Stimulated activated CD4-positive, alpha-beta T cell treated with anti-CD3 and anti-CD28 coated beads, Interleukin-12 subunit alpha, Interleukin-12 subunit beta, amount 100 ng/mL, for 48 hours (primary cell): ENCODE data around the gene PCDHGA3.
"Not testable (repeated sequence)": the region's sequence is repeated elsewhere in the genome, so short reads cannot be mapped to it uniquely, and the experiment has no call there.

Source experiments
- DNase-seq, 3 donors: peaks; one replicate each; pipeline ENCODE4 v3.0.0-alpha.2; 2020; ENCODE audit warnings: low read depth in 2 of 3, low spot score in 1 of 3

Gene PCDHGA3

DNA sequence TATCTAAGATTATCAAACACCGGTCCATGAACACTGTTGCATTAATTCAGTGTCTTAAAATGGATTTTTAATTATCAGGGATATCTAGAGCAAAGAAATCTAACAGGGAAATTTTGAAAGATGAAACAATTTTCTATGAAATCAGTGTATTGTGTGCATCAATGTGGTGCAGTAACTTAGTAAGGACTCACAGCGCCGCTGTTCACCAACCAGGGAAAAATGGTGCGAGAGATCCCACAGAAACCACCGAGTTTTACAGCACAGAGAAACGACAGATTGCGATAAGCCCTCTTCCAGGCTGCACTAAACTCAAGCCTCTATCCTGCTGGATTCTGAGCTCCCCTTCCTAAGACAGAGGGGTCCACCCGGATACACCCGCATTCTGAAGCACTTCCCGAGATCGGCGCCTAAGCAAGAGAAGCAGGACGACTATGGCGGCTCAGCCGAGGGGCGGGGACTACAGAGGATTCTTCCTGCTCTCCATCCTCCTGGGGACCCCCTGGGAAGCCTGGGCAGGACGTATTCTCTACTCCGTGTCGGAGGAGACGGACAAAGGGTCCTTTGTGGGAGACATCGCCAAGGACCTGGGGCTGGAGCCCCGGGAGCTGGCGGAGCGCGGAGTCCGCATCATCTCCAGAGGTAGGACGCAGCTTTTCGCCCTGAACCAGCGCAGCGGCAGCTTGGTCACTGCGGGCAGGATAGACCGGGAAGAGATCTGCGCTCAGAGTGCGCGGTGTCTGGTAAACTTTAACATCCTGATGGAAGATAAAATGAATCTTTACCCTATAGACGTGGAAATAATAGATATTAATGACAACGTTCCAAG is 39.1 kb downstream of the PCDHGA3 start, which contains the start of gene PCDHGA7:
Gene PCDHGA7, plus strand, starts transcription at position 274 of the 826 bp plus-strand sequence. Its CDS starts 158 bp downstream, at position 432.
- DNase-seq: no peak

DNA sequence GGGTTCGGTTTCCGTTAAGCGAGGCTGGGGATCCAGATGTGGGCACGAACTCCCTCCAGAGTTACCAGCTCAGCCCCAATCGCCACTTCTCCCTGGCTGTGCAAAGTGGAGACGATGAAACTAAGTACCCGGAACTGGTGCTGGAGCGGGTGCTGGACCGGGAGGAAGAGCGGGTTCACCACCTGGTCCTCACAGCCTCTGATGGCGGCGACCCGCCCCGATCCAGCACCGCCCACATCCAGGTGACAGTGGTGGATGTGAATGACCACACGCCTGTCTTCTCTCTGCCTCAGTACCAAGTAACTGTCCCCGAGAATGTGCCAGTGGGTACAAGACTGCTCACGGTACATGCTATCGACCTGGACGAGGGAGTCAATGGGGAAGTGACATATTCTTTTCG is 39.7 kb downstream of the PCDHGA3 start:
- DNase-seq: no peak

DNA sequence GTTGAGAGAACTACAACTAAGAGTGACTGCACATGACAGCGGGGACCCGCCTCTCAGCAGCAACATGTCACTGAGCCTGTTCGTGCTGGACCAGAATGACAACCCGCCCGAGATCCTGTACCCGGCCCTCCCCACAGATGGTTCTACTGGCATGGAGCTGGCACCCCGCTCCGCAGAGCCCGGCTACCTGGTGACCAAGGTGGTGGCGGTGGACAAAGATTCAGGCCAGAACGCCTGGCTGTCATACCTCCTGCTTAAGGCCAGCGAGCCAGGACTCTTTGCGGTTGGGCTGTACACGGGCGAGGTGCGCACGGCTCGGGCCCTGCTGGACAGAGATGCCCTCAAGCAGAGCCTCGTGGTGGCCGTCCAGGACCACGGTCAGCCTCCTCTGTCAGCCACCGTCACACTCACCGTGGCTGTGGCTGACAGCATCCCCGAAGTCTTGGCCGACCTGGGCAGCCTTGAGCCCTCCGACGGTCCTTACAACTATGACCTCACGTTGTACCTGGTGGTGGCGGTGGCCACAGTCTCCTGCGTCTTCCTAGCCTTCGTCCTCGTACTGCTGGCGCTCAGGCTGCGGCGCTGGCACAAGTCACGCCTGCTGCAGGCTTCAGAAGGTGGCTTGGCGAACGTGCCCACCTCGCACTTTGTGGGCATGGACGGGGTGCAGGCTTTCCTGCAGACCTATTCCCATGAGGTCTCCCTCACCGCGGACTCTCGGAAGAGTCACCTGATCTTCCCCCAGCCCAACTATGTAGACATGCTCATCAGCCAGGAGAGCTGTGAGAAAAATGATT is 41.0 kb downstream of the PCDHGA3 start:
- DNase-seq: no peak

DNA sequence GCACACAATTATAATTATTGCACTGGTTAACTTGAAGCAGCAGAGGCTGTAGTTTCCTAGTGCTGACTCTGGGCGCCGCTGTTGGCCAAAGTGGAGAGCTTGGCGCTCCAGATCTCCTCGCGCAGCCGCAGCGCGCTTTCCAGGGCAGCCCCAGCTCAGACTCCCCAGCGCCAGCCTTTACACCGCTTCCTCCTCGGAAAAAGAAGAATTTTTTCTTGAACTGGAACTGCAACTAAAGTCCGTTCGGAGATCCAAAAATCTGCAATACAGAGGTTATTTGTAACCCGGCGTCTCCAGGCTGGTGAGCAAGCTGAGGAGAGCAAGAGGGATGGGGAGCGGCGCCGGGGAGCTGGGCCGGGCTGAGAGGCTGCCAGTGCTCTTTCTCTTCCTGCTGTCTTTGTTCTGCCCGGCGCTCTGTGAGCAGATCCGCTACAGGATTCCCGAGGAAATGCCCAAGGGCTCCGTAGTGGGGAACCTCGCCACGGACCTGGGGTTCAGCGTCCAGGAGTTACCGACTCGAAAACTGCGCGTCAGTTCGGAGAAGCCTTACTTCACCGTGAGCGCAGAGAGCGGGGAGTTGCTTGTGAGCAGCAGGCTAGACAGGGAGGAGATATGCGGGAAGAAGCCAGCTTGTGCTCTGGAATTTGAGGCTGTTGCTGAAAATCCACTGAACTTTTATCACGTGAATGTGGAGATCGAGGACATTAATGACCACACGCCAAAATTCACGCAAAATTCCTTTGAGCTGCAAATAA is 44.1 kb downstream of the PCDHGA3 start, which contains the start of gene PCDHGB4:
Gene PCDHGB4, plus strand, starts transcription at position 142 of the 755 bp plus-strand sequence. Its CDS starts 187 bp downstream, at position 329.
- not testable (repeated sequence) for DNase-seq

DNA sequence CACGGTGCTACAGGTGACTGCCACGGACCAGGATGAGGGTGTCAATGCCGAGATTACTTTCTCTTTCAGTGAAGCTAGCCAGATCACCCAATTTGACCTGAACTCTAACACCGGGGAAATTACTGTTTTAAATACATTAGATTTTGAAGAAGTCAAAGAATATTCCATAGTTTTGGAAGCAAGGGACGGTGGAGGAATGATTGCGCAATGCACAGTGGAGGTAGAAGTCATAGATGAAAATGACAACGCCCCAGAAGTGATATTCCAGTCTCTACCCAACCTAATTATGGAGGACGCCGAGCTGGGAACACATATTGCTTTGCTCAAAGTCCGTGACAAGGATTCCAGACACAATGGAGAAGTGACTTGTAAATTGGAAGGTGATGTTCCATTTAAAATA is 45.0 kb downstream of the PCDHGA3 start:
- DNase-seq: no peak

DNA sequence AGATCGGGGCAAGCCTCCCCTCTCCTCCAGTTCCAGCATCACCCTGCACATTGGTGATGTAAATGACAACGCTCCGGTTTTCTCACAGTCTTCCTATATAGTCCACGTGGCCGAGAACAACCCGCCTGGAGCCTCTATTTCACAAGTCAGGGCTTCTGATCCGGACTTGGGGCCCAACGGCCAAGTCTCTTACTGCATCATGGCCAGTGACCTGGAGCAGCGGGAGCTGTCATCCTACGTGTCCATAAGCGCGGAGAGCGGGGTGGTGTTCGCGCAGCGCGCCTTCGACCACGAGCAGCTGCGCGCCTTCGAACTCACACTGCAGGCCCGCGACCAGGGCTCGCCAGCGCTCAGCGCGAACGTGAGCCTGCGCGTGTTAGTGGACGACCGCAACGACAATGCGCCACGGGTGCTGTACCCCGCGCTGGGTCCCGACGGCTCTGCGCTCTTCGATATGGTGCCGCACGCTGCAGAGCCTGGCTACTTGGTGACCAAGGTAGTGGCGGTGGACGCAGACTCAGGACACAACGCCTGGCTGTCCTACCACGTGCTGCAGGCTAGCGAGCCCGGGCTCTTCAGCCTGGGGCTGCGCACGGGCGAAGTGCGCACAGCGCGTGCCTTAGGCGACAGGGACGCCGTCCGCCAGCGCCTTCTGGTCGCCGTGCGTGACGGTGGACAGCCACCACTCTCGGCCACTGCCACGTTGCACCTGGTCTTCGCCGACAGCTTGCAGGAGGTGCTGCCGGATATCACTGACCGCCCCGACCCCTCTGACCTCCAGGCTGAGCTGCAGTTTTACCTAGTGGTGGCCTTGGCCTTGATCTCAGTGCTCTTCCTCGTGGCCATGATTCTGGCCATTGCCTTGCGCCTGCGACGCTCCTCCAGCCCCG is 45.8 kb downstream of the PCDHGA3 start:
- no peak for DNase-seq

DNA sequence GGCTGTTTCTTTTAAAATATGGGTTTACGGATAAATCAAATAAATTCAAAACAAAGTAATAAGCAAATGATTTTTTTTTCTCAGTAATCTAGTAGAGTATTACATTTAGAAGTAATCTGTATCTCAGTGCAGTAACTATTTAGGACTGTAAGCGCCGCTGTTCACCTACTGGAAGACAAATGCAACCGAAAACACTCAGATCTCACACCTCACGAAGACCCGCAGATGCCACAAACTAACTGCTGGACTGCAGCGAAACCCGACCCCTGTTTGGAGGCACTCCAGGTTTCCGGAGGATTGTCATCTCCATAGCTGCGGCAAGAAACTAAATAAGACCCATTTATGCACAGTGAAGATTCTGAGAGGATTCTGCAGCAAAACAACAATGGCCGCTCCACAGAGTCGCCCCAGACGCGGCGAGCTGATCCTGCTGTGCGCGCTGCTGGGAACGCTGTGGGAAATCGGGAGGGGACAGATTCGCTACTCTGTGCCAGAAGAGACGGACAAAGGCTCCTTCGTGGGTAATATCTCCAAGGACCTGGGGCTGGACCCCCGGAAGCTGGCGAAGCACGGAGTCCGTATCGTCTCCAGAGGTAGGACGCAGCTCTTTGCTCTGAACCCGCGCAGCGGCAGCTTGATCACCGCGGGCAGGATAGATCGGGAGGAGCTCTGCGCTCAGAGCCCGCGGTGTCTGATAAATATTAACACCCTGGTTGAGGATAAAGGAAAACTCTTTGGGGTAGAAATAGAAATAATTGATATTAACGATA is 49.0 kb downstream of the PCDHGA3 start, which contains the start of gene PCDHGA8:
Gene PCDHGA8, plus strand, starts transcription at position 205 of the 770 bp plus-strand sequence. Its CDS starts 181 bp downstream, at position 386.
- DNase-seq: no peak

DNA sequence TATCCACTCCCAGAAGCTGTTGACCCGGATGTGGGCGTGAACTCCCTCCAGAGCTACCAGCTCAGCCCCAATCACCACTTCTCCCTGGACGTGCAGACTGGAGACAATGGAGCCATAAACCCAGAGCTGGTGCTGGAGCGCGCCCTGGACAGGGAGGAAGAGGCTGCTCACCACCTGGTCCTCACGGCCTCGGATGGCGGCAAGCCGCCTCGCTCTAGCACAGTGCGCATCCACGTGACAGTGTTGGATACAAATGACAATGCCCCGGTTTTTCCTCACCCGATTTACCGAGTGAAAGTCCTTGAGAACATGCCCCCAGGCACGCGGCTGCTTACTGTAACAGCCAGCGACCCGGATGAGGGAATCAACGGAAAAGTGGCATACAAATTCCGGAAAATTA is 49.6 kb downstream of the PCDHGA3 start:
- no peak for DNase-seq

DNA sequence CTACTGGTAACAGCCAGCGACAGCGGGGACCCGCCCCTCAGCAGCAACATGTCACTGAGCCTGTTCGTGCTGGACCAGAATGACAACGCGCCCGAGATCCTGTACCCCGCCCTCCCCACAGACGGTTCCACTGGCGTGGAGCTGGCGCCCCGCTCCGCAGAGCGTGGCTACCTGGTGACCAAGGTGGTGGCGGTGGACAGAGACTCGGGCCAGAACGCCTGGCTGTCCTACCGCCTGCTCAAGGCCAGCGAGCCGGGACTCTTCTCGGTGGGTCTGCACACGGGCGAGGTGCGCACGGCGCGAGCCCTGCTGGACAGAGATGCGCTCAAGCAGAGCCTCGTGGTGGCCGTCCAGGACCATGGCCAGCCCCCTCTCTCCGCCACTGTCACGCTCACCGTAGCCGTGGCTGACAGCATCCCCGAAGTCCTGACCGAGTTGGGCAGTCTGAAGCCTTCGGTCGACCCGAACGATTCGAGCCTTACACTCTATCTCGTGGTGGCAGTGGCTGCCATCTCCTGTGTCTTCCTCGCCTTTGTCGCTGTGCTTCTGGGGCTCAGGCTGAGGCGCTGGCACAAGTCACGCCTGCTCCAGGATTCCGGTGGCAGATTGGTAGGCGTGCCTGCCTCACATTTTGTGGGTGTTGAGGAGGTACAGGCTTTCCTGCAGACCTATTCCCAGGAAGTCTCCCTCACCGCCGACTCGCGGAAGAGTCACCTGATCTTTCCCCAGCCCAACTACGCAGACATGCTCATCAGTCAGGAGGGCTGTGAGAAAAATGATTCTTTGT is 51.0 kb downstream of the PCDHGA3 start:
- DNase-seq: not testable (repeated sequence)
